OCI-LY1 (cell line): Measurements from ENCODE around the gene CHADL.
A peak's percentile ranks its signal among the peaks of the same experiment; 100 is the strongest.

Experiments
- H2AFZ ChIP-seq: fragments of 200-600 bp; sonication (generic), shearing (Covaris generic); 2 replicates; pipeline ENCODE4 v1.6.0; 2014; ENCODE audit warnings: antibody characterized with exemption, mild to moderate bottlenecking, low read length
- H3F3A ChIP-seq: fragments of 200-600 bp; sonication (generic), shearing (Covaris generic); 2 replicates; pipeline ENCODE4 v1.6.0; 2014; ENCODE audit warnings: mild to moderate bottlenecking, antibody characterized with exemption, low read length, moderate library complexity; ENCODE audit not compliant: insufficient read depth
- H3K27ac ChIP-seq: fragments of 200-600 bp; sonication (generic); 2 replicates; pipeline ENCODE4 v1.5.1; 2014; ENCODE audit warnings: low read length, mixed run types, mild to moderate bottlenecking, low read depth; ENCODE audit not compliant: poor library complexity, severe bottlenecking
- H3K27me3 ChIP-seq: fragments of 200-600 bp; sonication (generic); 2 replicates; pipeline ENCODE4 v1.6.0; 2014; ENCODE audit warnings: antibody characterized with exemption, mild to moderate bottlenecking, low read length, moderate library complexity; ENCODE audit not compliant: insufficient read depth
- H3K36me3 ChIP-seq: fragments of 200-600 bp; sonication (generic); 2 replicates; pipeline ENCODE4 v1.6.1; 2014; ENCODE audit warnings: mild to moderate bottlenecking, antibody characterized with exemption, low read length, moderate library complexity, mixed read lengths; ENCODE audit not compliant: insufficient read depth
- H3K4me1 ChIP-seq: fragments of 200-600 bp; sonication (generic); 2 replicates; pipeline ENCODE4 v1.5.1; 2014; ENCODE audit warnings: mild to moderate bottlenecking, low read length, moderate library complexity; ENCODE audit not compliant: insufficient read depth, severe bottlenecking
- H3K4me2 ChIP-seq: fragments of 200-600 bp; sonication (generic), shearing (Covaris generic); 2 replicates; pipeline ENCODE4 v1.6.1; 2014; ENCODE audit warnings: low read length
- H3K4me3 ChIP-seq: fragments of 200-600 bp; sonication (generic); 2 replicates; pipeline ENCODE4 v1.5.1; 2014; ENCODE audit warnings: low read length, low read depth, mild to moderate bottlenecking, mixed read lengths; ENCODE audit not compliant: poor library complexity, severe bottlenecking
- H3K79me2 ChIP-seq: fragments of 200-600 bp; shearing (Covaris generic); 2 replicates; pipeline ENCODE4 v1.6.1; 2016; ENCODE audit warnings: mixed run types, low read length, mixed read lengths; ENCODE audit not compliant: insufficient read depth
- H3K9ac ChIP-seq: fragments of 200-600 bp; sonication (generic), shearing (Covaris generic); 2 replicates; pipeline ENCODE4 v1.6.1; 2014; ENCODE audit warnings: mild to moderate bottlenecking, low read length, mixed read lengths
- H3K9me2 ChIP-seq: fragments of 200-600 bp; sonication (generic), shearing (Covaris generic); 2 replicates; pipeline ENCODE4 v1.6.1; 2014; ENCODE audit warnings: low read depth, mild to moderate bottlenecking, low read length, mixed read lengths
- H3K9me3 ChIP-seq: fragments of 200-600 bp; shearing (Covaris generic); 2 replicates; pipeline ENCODE4 v1.6.1; 2014; ENCODE audit warnings: low read length, mixed read lengths
- H4K20me1 ChIP-seq: fragments of 200-600 bp; sonication (generic), shearing (Covaris generic); 2 replicates; pipeline ENCODE4 v1.6.0; 2016; ENCODE audit warnings: mild to moderate bottlenecking, low read length; ENCODE audit not compliant: insufficient read depth
- CTCF ChIP-seq: fragments of 200-600 bp; sonication (generic), shearing (Covaris generic); IDR thresholded peaks from 2 replicates; pipeline ENCODE4 v1.5.1; 2017; ENCODE audit warnings: mild to moderate bottlenecking, antibody characterized with exemption, low read length, moderate library complexity, mixed read lengths
- EZH2 ChIP-seq: fragments of 200-600 bp; sonication (generic), shearing (Covaris generic); IDR thresholded peaks from 2 replicates; pipeline ENCODE4 v1.8.0; 2017; ENCODE audit warnings: borderline replicate concordance, mixed run types, mild to moderate bottlenecking, antibody characterized with exemption, low read length, moderate library complexity, mixed read lengths

Gene CHADL

GRCh38 chr22:41198027-41198580 lies 42.6 kb downstream of the CHADL start:
- Histone ChIP-seq H2AFZ (peak overlapping the region; percentile 30), H3K9ac (peak overlapping the region; percentile 69), H3K27ac (no peak overlapping the region), H3F3A (no peaks in the 10 kb centered on the region), H3K4me3 (peak overlapping the region; percentile 73), H3K4me1 (peaks cover 16% of the 10 kb centered on the region), H4K20me1 (no peaks in the 10 kb centered on the region), H3K9me2 (no peaks in the 10 kb centered on the region), H3K36me3 (no peaks in the 10 kb centered on the region), H3K27me3 (no peaks in the 10 kb centered on the region), H3K79me2 (no peaks in the 10 kb centered on the region), H3K9me3 (no peaks in the 10 kb centered on the region), H3K4me2 (peak overlapping the region; percentile 83)
- TF ChIP-seq CTCF, result no peak

- Histone ChIP-seq H3K79me2 (no peaks in the 10 kb centered on the region), H4K20me1 (no peaks in the 10 kb centered on the region), H3K36me3 (no peaks in the 10 kb centered on the region), H3K9me3 (no peaks in the 10 kb centered on the region), H3K9me2 (no peaks in the 10 kb centered on the region), H2AFZ (peak overlapping the region; percentile 30), H3K9ac (peak overlapping the region; percentile 69), H3K27ac (no peak overlapping the region), H3K4me2 (peak overlapping the region; percentile 83), H3K4me1 (peaks cover 16% of the 10 kb centered on the region), H3F3A (no peaks in the 10 kb centered on the region), H3K4me3 (peak overlapping the region; percentile 73), H3K27me3 (no peaks in the 10 kb centered on the region)
- TF ChIP-seq EZH2 (no peak), CTCF (no peak)
Observed at GRCh38 chr22:41197038-41197972, 43.4 kb downstream of the CHADL start.

GRCh38 chr22:41193829-41194228 lies 46.9 kb downstream of the CHADL start:
- Histone ChIP-seq H3K9ac (no peak overlapping the region), H2AFZ (no peak overlapping the region), H3F3A (no peaks in the 10 kb centered on the region), H4K20me1 (no peaks in the 10 kb centered on the region), H3K4me2 (no peak overlapping the region), H3K9me3 (no peaks in the 10 kb centered on the region), H3K79me2 (no peaks in the 10 kb centered on the region), H3K27me3 (no peaks in the 10 kb centered on the region), H3K4me3 (no peak overlapping the region), H3K36me3 (no peaks in the 10 kb centered on the region), H3K27ac (no peak overlapping the region), H3K9me2 (no peaks in the 10 kb centered on the region), H3K4me1 (peaks cover 16% of the 10 kb centered on the region)
- TF ChIP-seq CTCF (no peak), EZH2 (no peak)
